ENCODE data around the gene AKT3.

DNA sequence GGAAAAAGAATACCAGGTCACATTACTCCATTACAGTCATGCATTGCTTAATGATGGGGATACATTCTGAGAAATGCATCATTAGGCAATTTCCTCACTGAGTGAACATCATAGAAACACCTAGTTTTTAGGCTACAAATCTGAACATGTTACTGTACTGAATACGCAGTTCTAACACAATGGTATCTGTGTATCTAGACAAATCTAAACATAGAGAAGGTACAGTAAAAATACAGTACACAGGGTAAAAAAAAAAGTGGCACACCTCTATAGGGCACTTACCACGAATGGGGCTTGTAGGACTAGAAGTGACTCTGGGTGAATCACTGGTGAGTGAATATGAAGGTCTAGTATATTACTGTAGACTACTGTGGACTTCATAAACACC lies 115.7 kb downstream of the AKT3 start:
- TF ChIP-seq POLR2A (IDR thresholded peaks at IDR 0.05), result no peak
- no peak for TF ChIP-seq EP300 (IDR thresholded peaks at IDR 0.05)
- no peak for TF ChIP-seq CTCF (IDR thresholded peaks at IDR 0.05)
